ENCODE data around the gene OR51B4.

Gene OR51B4

GRCh38 chr11:5303626-5304025 lies 1.9 kb upstream of the OR51B4 start:
- TF ChIP-seq GATA2 (IDR thresholded peaks at IDR 0.05; ENCODE audit: low read depth, low read length) (no peak), GATA3 (IDR thresholded peaks at IDR 0.05; ENCODE audit: low read depth, low read length) (no peak)

DNA sequence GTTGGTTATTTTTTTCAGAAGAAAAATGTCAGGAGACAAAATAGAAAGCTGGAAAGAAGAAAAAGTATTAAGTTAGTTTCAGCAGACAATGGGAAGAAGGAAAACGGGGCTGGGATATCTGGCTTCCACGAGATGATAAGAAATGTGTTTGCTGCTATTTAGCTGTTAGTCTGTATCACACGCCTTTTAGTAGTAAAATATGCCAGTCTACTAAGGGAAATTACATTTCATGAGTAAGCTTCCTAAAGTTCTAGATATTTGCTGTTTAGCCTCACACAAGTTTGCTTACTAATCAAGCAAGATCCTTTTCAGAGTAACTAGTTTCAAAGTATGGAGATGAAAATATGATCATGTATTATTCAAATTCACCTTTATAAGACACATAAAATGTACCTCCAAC lies 1.5 kb downstream of the OR51B4 start:
- TF ChIP-seq GATA3 (IDR thresholded peaks at IDR 0.05; ENCODE audit: low read depth, low read length) (no peak), GATA2 (IDR thresholded peaks at IDR 0.05; ENCODE audit: low read depth, low read length) (no peak)

- TF ChIP-seq GATA2 (IDR thresholded peaks at IDR 0.05; ENCODE audit: low read depth, low read length): no peak
Observed at GRCh38 chr11:5298451-5298850, 3.3 kb downstream of the OR51B4 start.

DNA sequence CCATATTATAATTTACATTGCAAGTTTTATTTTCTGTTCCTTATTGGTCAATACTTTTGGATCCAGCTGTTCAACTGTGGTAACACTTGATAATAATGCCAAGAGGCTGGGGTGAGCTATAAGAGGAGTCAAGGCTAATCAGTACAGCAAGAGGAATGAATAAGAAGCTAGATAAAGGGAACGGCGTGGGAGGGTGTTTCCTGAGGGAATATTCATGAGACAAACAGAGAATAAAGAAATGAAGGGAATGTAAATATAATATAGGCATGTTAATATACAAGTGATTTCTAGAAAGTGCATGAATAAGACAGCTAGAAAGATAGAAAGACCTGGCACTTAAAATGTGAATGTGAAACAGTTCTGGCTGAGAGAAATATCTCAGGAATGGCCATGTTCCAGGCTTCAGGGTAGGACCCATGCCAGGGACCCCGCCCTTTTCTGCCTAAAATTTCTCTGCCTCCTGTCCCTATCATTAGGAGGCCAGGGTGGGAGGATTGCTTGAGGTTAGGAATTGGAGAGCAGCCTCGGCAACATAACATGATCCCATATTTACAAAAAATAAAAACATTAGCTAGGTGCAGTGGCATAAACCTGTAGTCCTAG lies 3.9 kb downstream of the OR51B4 start:
- TF ChIP-seq GATA3 (IDR thresholded peaks at IDR 0.05; ENCODE audit: low read depth, low read length) (no peak), GATA2 (IDR thresholded peaks at IDR 0.05; ENCODE audit: low read depth, low read length) (no peak)

- no peak for TF ChIP-seq GATA2 (IDR thresholded peaks at IDR 0.05; ENCODE audit: low read depth, low read length)
- TF ChIP-seq GATA3 (IDR thresholded peaks at IDR 0.05; ENCODE audit: low read depth, low read length): no peak
Observed at GRCh38 chr11:5293028-5293427, 8.7 kb downstream of the OR51B4 start.

GRCh38 chr11:5291207-5291838 lies 10.4 kb downstream of the OR51B4 start:
- TF ChIP-seq GATA3 (IDR thresholded peaks at IDR 0.05; ENCODE audit: low read depth, low read length) (no peak), GATA2 (IDR thresholded peaks at IDR 0.05; ENCODE audit: low read depth, low read length) (no peak)

DNA sequence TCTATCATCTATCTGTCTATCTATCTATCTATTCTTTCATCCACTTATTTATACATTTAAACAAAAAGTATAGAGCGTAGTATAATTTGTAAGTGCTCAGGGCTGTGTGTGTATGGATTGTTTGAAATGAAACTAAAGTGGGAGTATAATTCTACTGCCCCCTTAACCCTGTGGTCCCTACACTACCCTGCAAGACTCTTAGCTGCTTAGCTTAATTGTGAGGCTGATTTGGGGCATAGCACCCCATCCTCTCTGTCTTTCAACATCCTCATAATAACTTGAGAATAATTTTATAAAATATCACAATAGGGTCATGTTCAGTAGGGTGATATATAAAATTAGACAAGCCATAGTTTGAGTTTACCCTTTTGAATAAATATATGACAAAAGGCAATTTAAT lies 11.6 kb downstream of the OR51B4 start:
- TF ChIP-seq GATA2 (IDR thresholded peaks at IDR 0.05; ENCODE audit: low read depth, low read length) (no peak), GATA3 (IDR thresholded peaks at IDR 0.05; ENCODE audit: low read depth, low read length) (no peak)

- TF ChIP-seq GATA2 (IDR thresholded peaks at IDR 0.05; ENCODE audit: low read depth, low read length): no peak
Observed at GRCh38 chr11:5289696-5290095, 12.1 kb downstream of the OR51B4 start.

DNA sequence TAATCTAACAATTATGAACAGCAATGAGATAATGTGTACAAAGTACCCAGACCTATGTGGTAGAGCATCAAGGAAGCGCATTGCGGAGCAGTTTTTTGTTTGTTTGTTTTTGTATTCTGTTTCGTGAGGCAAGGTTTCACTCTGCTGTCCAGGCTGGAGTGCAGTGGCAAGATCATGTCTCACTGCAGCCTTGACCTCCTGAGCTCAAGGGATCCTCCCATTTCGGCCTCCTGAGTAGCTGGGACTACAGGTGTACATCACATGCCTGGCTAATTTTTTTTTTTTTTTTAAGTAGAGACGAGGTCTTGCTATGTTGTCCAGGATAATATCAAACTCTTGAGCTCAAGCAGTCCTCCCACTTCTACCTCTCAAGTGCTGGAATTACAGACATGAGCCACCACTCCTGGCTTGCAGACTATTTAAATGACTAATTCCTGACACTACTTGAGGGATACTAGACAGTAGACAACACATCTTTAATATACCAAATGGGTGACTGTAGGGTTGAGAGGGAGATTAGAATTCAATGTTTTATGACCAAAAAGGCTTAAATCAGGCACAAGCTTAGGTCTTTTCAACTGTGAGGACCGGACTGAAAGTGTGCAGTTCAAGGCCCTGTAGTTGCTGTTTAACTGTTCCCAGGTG lies 12.7 kb downstream of the OR51B4 start:
- no peak for TF ChIP-seq GATA3 (IDR thresholded peaks at IDR 0.05; ENCODE audit: low read depth, low read length)

DNA sequence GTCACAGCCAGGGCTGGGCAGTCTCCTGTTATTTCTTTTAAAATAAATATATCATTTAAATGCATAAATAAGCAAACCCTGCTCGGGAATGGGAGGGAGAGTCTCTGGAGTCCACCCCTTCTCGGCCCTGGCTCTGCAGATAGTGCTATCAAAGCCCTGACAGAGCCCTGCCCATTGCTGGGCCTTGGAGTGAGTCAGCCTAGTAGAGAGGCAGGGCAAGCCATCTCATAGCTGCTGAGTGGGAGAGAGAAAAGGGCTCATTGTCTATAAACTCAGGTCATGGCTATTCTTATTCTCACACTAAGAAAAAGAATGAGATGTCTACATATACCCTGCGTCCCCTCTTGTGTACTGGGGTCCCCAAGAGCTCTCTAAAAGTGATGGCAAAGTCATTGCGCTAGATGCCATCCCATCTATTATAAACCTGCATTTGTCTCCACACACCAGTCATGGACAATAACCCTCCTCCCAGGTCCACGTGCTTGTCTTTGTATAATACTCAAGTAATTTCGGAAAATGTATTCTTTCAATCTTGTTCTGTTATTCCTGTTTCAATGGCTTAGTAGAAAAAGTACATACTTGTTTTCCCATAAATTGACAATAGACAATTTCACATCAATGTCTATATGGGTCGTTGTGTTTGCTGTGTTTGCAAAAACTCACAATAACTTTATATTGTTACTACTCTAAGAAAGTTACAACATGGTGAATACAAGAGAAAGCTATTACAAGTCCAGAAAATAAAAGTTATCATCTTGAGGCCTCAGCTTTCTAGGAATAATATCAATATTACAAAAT lies 13.4 kb downstream of the OR51B4 start:
- TF ChIP-seq GATA2 (IDR thresholded peaks at IDR 0.05; ENCODE audit: low read depth, low read length): no peak
- TF ChIP-seq GATA3 (IDR thresholded peaks at IDR 0.05; ENCODE audit: low read depth, low read length): no peak

DNA sequence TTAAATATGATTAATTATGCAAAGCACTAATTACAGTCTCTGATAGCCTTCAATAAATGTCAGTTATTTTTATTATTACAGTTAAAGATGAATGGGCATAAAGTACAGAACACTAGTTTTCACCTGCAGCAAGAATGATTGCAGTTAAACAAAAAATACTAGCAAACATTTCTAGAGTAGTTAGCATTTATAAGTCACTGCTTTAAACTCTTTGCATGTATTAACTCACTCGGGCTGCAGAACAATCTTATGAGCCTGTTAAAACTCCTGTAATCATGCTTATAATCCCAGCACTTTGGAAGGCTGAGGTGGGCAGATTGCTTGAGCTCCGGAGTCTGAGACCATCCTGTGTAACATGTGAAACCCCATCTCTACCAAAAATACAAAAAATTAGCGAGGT lies 14.8 kb downstream of the OR51B4 start:
- TF ChIP-seq GATA3 (IDR thresholded peaks at IDR 0.05; ENCODE audit: low read depth, low read length): no peak
- no peak for TF ChIP-seq GATA2 (IDR thresholded peaks at IDR 0.05; ENCODE audit: low read depth, low read length)

- TF ChIP-seq GATA3 (IDR thresholded peaks at IDR 0.05; ENCODE audit: low read depth, low read length) (no peak), GATA2 (IDR thresholded peaks at IDR 0.05; ENCODE audit: low read depth, low read length) (no peak)
Observed at GRCh38 chr11:5286351-5286750, 15.4 kb downstream of the OR51B4 start.

DNA sequence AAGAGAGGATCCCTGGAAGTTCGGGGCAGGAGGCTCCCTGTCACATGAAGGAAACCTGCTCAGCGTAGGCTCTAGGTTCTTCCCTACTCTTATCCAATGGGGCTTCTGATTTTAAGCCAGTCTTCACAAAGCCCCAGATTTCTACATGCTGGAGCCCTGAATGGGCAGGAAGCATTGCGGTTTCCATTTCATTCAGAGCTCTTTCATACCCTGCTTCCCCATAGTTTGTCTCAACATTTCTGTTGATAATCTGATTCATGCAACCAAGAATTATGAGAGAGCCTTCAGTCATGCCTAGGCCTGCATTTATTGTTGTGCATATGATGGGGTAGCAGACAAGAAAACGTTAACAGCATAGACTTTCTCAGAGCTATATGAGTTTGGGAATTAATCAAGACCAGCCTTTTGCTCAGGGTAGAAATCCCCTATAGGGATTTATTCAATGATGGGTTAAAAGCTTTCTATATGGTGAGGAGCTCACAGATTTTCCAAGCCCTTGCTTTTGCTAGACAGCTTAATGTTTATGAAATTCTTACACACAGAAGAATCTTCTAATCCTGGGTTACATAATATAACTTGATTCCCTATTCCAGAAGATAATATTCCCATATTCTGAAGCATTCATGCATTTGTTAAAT lies 15.9 kb downstream of the OR51B4 start:
- TF ChIP-seq GATA2 (IDR thresholded peaks at IDR 0.05; ENCODE audit: low read depth, low read length) (no peak), GATA3 (IDR thresholded peaks at IDR 0.05; ENCODE audit: low read depth, low read length) (no peak)

- TF ChIP-seq GATA3 (IDR thresholded peaks at IDR 0.05; ENCODE audit: low read depth, low read length) (no peak), GATA2 (IDR thresholded peaks at IDR 0.05; ENCODE audit: low read depth, low read length) (no peak)
Observed at GRCh38 chr11:5284637-5285036, 17.1 kb downstream of the OR51B4 start.

All from SH-SY5Y (cell line).